T-cell (primary cell): Measurements from ENCODE around the gene TMPRSS11D. TPM values are rescaled to one million over a fixed set of nuclear protein-coding genes. Genes with fewer than 3 reads are reported as not detected.

Source experiments
- ATAC-seq, 4 experiments: fragments of 200-7000 bp in 3 of 4; fragments of 150-1000 bp in 1 of 4; cut with Tn5 transposase; replicated peaks in 1 of 4; 1 replicate in 3 of 4; 2 replicates in 1 of 4; pipeline ENCODE4 v1.10.0; 2021; ENCODE audit warnings: moderate library complexity in 3 of 4, mild to moderate bottlenecking in 2 of 4, moderate number of reproducible peaks in 1 of 4
- CTCF ChIA-PET, 2 donors: fragments of 300-600 bp; sonication (Branson Sonifier 250); formaldehyde crosslinking; loops; one replicate each; lab custom pipeline; 2022; ENCODE audit warnings: antibody characterized with exemption in 2 of 2; lab: Charles Lee
- POLR2A ChIA-PET, 2 donors: fragments of 300-600 bp; sonication (Branson Sonifier 250); formaldehyde crosslinking; loops; one replicate each; lab custom pipeline; 2022; ENCODE audit warnings: antibody characterized with exemption in 2 of 2; lab: Charles Lee
- DNase-seq, 35 experiments: peaks; one replicate each; pipeline versions ENCODE4 v3.0.0 to v3.0.0-alpha.2; 2013 to 2023
- H3K27ac ChIP-seq: one replicate; pipeline ENCODE4 v1.5.1; 2013; ENCODE audit warnings: low read length
- H3K27me3 ChIP-seq, 2 experiments: replicated peaks in 1 of 2; 1 replicate in 1 of 2; 2 replicates in 1 of 2; pipeline versions ENCODE4 v1.6.1 to v1.7.0; 2013; ENCODE audit warnings: low read length in 1 of 2, mixed read lengths in 1 of 2; ENCODE audit not compliant: control insufficient read depth in 2 of 2, insufficient read depth in 2 of 2; ENCODE audit errors: extremely low read depth in 1 of 2
- H3K36me3 ChIP-seq, 2 donors: 1 replicate in 1 of 2; 2 replicates in 1 of 2; pipeline versions ENCODE4 v1.6.1 to v1.7.0; 2013; ENCODE audit warnings: low read length in 1 of 2; ENCODE audit not compliant: control insufficient read depth in 2 of 2, insufficient read depth in 1 of 2; ENCODE audit errors: extremely low read depth in 1 of 2
- H3K4me1 ChIP-seq, 2 experiments: 1 replicate in 1 of 2; 2 replicates in 1 of 2; pipeline versions ENCODE4 v1.6.1 to v1.7.0; 2013; ENCODE audit warnings: low read length in 2 of 2, mixed read lengths in 1 of 2; ENCODE audit not compliant: insufficient read depth in 2 of 2, control insufficient read depth in 1 of 2; ENCODE audit errors: extremely low read depth in 1 of 2
- H3K4me3 ChIP-seq, 2 donors: 1 replicate in 1 of 2; 2 replicates in 1 of 2; pipeline versions ENCODE4 v1.5.1 to v1.7.0; 2013; ENCODE audit warnings: mild to moderate bottlenecking in 2 of 2, low read length in 1 of 2, moderate library complexity in 1 of 2; ENCODE audit not compliant: control insufficient read depth in 1 of 2; ENCODE audit errors: extremely low read depth in 1 of 2
- H3K9me3 ChIP-seq: 2 replicates; pipeline ENCODE4 v1.7.0; 2013
- H3K27ac Mint-ChIP-seq, 2 donors: one replicate each; pipeline ENCODE4 v1.8.0; 2020 to 2021; ENCODE audit warnings: mild to moderate bottlenecking in 2 of 2, mixed read lengths in 2 of 2
- H3K27me3 Mint-ChIP-seq, 2 donors: one replicate each; pipeline ENCODE4 v1.8.0; 2021 to 2022; ENCODE audit warnings: mixed read lengths in 2 of 2
- H3K36me3 Mint-ChIP-seq: one replicate; pipeline ENCODE4 v1.8.0; 2021; ENCODE audit warnings: mixed read lengths
- H3K4me1 Mint-ChIP-seq, 3 donors: one replicate each; pipeline ENCODE4 v1.8.0; 2020 to 2022; ENCODE audit warnings: mixed read lengths in 3 of 3, mild to moderate bottlenecking in 1 of 3
- H3K4me3 Mint-ChIP-seq, 3 donors: one replicate each; pipeline ENCODE4 v1.8.0; 2020 to 2022; ENCODE audit warnings: mild to moderate bottlenecking in 3 of 3, mixed read lengths in 3 of 3, moderate library complexity in 3 of 3
- H3K9me3 Mint-ChIP-seq, 3 donors: one replicate each; pipeline ENCODE4 v1.8.0; 2020 to 2022; ENCODE audit warnings: mixed read lengths in 3 of 3
- WGBS: methylation state at CpG from one replicate; pipeline ENCODE4 v1.1.5; 2013; ENCODE audit warnings: missing lambda C conversion rate; ENCODE audit not compliant: insufficient coverage; 5-methylcytosine and 5-hydroxymethylcytosine counted together
- total RNA-seq, 35 experiments: library from RNA in 6 of 35; stranded (reverse) in 6 of 35; fragments of 120-200 nt in 1 of 35; gene quantifications; one replicate each; pipeline versions ENCODE4 v1.2.1 to v1.2.4 and lab custom pipeline; 2013 to 2026

TMPRSS11D gene, protein sequence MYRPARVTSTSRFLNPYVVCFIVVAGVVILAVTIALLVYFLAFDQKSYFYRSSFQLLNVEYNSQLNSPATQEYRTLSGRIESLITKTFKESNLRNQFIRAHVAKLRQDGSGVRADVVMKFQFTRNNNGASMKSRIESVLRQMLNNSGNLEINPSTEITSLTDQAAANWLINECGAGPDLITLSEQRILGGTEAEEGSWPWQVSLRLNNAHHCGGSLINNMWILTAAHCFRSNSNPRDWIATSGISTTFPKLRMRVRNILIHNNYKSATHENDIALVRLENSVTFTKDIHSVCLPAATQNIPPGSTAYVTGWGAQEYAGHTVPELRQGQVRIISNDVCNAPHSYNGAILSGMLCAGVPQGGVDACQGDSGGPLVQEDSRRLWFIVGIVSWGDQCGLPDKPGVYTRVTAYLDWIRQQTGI
- total RNA-seq (not detected), total RNA-seq (lab: John Stamatoyannopoulos, UW) (0 to 0.05 (median 0) reads per million in 29 experiments)
- not detected for total RNA-seq (2013)

DNA sequence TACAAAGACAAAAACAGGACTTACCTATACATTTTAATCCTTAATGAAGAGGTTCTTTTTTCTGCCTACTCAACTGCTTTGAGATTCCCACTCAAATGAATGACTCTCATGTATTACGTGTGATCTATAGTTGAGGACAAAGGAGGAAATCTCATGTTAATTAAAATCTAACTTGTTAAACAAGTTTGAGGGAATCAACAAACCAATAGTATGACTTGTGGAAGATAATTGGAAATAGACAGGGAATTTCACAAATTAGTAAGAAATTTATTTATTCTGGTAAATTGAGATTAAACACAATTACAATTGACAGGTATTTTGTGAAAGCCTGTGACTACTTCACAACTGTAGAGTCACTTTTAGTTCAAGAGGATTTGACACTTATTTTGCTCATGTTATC, at the start of gene TMPRSS11D:
Gene TMPRSS11D (minus strand): TSS at position 101 of the 400 bp plus-strand sequence. CDS start 69 bp downstream, at position 32.
- ChIA-PET CTCF (interaction anchor here in 1 of 2 donors (1.0 kb wide), 1 partner anchor 20 kb away, joined by 3 read pairs; no protein-coding TSS in a partner anchor), POLR2A (no interaction called here)
- H3K9me3 ChIP-seq = no peaks in the 10 kb centered on the region
- no peaks in the 10 kb centered on the region for H3K36me3 ChIP-seq
- no peak within 1 kb of the TSS for H3K27ac ChIP-seq
- no peaks in the 10 kb centered on the region for H3K27me3 ChIP-seq
- WGBS = no CpG with 5 or more reads among the region's 1 CpG
- DNase-seq (no peak), ATAC-seq (no peak)
- Mint-ChIP-seq H3K4me1 (no peaks in the 10 kb centered on the region), H3K9me3 (peaks cover 0 to 3% (median 0%) of the 10 kb centered on the region in 3 donors), H3K27ac (no peak within 1 kb of the TSS), H3K36me3 (no peaks in the 10 kb centered on the region), H3K27me3 (peaks cover 2 to 4% of the 10 kb centered on the region in 2 donors), H3K4me3 (no peak within 1 kb of the TSS)
- H3K4me1 ChIP-seq = no peaks in the 10 kb centered on the region
- no peak within 1 kb of the TSS for H3K4me3 ChIP-seq

DNA sequence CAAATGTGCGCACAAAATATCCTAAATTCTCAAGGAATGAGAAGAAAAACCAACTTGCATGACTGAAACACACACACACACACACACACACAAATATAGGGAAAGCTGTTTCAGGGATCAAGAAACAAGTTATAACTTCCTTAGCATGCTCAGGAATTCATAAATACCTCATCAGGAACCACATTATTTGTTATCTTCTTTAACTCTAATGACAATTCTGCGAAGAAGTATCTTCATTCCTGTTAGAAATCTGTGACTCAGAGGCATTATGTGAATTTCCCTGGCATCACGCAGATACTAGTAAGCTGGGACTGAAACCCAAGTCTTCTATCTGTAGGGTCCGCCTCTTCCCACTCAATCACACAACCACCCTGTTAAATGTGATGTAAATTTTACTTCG, 49.2 kb upstream of the TMPRSS11D start:
- H3K4me3 ChIP-seq = no peak overlapping the region
- no peak for ATAC-seq
- no peaks in the 10 kb centered on the region for H3K27me3 ChIP-seq
- no peaks in the 10 kb centered on the region for H3K4me1 ChIP-seq
- Mint-ChIP-seq H3K27ac (no peak overlapping the region), H3K4me1 (no peaks in the 10 kb centered on the region), H3K9me3 (no peaks in the 10 kb centered on the region), H3K27me3 (peaks cover 0 to 4% of the 10 kb centered on the region in 2 donors), H3K4me3 (no peak overlapping the region), H3K36me3 (no peaks in the 10 kb centered on the region)
- CTCF ChIA-PET = no interaction called here
- H3K9me3 ChIP-seq = no peaks in the 10 kb centered on the region
- WGBS = 80% methylated on average over 1 of the region's 5 CpGs
- no peak for DNase-seq
- H3K27ac ChIP-seq = no peak overlapping the region
- H3K36me3 ChIP-seq = no peaks in the 10 kb centered on the region
- POLR2A ChIA-PET = no interaction called here

DNA sequence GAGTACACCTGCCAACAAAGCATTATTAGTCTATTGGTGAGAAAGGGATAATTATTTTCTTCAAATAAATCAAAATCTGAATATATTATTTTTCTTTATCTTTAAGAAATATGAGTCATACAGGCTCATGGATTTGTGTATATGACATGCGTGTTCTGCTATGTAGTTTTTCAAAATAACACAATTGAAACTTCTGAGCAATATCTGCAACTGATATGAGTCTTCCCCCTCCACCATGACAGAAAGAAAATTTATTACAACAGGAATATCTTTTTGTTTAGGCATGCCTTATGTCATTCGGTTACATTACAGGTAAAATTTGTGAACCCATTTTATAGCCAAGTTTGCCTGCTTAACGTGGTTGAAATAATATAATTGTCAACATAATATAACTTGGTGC, 47.5 kb upstream of the TMPRSS11D start:
- POLR2A ChIA-PET = no interaction called here
- peaks cover 0 to 4% of the 10 kb centered on the region in 2 donors for H3K27me3 Mint-ChIP-seq
- no peak for DNase-seq
- no peak for ATAC-seq
- no peak overlapping the region for H3K4me3 ChIP-seq
- H3K9me3 ChIP-seq = no peaks in the 10 kb centered on the region
- H3K36me3 Mint-ChIP-seq = no peaks in the 10 kb centered on the region
- H3K36me3 ChIP-seq = no peaks in the 10 kb centered on the region
- H3K27me3 ChIP-seq = peaks cover 0 to 5% of the 10 kb centered on the region in 2 experiments
- H3K9me3 Mint-ChIP-seq = no peaks in the 10 kb centered on the region
- H3K4me3 Mint-ChIP-seq = no peak overlapping the region
- H3K4me1 Mint-ChIP-seq = no peaks in the 10 kb centered on the region
- no peaks in the 10 kb centered on the region for H3K4me1 ChIP-seq
- no peak overlapping the region for H3K27ac Mint-ChIP-seq
- CTCF ChIA-PET = no interaction called here
- WGBS = 80% methylated on average over 1 of the region's 3 CpGs
- no peak overlapping the region for H3K27ac ChIP-seq

DNA sequence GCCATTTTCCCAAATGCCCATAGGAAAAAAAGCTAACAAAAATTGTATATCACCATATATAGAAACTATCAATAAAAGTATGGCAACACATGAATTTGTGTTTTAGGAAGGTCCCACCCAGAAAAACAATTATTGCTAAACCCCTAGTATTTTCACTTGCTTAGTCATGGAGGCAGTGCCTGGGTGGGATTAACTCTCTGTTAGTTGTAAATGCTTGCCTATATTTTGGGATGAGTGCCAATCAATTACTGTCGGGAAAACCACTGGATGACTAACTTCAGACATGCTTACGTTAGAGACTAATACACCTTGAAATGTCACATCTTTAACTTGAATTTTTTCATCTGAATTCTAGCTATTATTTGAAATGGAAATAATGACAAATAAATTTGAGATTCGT, 45.6 kb upstream of the TMPRSS11D start:
- Histone ChIP-seq H3K9me3 (no peaks in the 10 kb centered on the region), H3K27me3 (peaks cover 0 to 5% of the 10 kb centered on the region in 2 experiments), H3K4me3 (no peak overlapping the region), H3K4me1 (no peaks in the 10 kb centered on the region), H3K36me3 (no peaks in the 10 kb centered on the region), H3K27ac (no peak overlapping the region)
- CTCF ChIA-PET = no interaction called here
- POLR2A ChIA-PET = no interaction called here
- no CpG with 5 or more reads among the region's 3 CpGs for WGBS
- no peaks in the 10 kb centered on the region for H3K36me3 Mint-ChIP-seq
- H3K27ac Mint-ChIP-seq = no peak overlapping the region
- no peak overlapping the region for H3K4me3 Mint-ChIP-seq
- H3K4me1 Mint-ChIP-seq = no peaks in the 10 kb centered on the region
- no peak for DNase-seq
- ATAC-seq = no peak
- peaks cover 0 to 4% of the 10 kb centered on the region in 2 donors for H3K27me3 Mint-ChIP-seq
- peaks cover under 1 to 3% (median under 1%) of the 10 kb centered on the region in 3 donors for H3K9me3 Mint-ChIP-seq

DNA sequence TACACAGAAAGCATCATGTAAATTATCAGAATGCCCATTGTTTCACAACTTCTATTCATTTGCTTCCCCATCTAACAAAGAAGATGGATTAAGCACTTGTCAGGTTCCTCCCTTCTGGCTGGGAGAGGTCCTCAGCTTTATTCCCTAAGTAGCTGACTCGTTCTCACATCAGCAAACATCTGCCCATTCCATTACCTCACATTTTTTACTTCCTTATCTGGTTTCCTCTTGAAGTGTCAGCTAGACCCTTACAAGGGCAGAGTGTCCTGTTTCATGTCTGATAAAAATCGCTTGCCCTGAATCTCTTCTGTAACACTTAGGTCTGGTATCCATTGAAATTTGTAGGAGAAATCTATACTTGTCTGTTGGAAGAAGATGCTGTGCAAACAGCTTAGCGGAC, 44.7 kb upstream of the TMPRSS11D start:
- Histone ChIP-seq H3K36me3 (no peaks in the 10 kb centered on the region), H3K4me3 (no peak overlapping the region), H3K27ac (no peak overlapping the region), H3K4me1 (no peaks in the 10 kb centered on the region), H3K27me3 (peaks cover 0 to 5% of the 10 kb centered on the region in 2 experiments), H3K9me3 (no peaks in the 10 kb centered on the region)
- H3K36me3 Mint-ChIP-seq = no peaks in the 10 kb centered on the region
- ChIA-PET POLR2A (no interaction called here), CTCF (no interaction called here)
- DNase-seq (no peak), ATAC-seq (no peak)
- H3K9me3 Mint-ChIP-seq = peaks cover 4 to 7% (median 4%) of the 10 kb centered on the region in 3 donors
- H3K4me3 Mint-ChIP-seq = no peak overlapping the region
- 17% methylated on average over 1 of the region's 3 CpGs for WGBS
- H3K27me3 Mint-ChIP-seq = peaks cover 0 to 4% of the 10 kb centered on the region in 2 donors
- H3K4me1 Mint-ChIP-seq = no peaks in the 10 kb centered on the region
- H3K27ac Mint-ChIP-seq = no peak overlapping the region

DNA sequence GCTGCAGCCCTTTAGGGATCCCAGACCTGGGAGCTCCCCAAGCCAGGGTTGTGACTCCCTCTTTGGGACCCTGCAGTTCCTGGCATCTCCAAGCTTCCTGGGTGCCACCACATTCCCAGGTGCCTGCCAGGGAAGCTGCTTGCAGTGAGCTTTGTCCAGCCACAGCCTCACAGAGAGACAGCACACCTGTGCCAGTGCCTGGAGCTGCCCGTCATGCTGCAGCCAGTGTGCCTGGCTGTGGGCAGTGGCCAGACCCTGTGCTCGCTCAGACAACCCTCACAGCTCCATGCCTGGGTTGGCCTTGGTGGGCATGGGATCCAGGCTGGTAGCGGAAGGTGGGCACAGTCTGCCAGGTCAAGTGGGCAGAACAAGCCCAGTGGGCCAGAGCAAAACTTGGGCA, 43.4 kb upstream of the TMPRSS11D start:
- Histone ChIP-seq H3K4me1 (no peaks in the 10 kb centered on the region), H3K4me3 (no peak overlapping the region), H3K27ac (no peak overlapping the region), H3K36me3 (no peaks in the 10 kb centered on the region), H3K27me3 (peaks cover 0 to 5% of the 10 kb centered on the region in 2 experiments), H3K9me3 (no peaks in the 10 kb centered on the region)
- DNase-seq (no peak), ATAC-seq (no peak)
- H3K4me3 Mint-ChIP-seq = no peak overlapping the region
- WGBS = 68% methylated on average over 3 of the region's 3 CpGs
- H3K27me3 Mint-ChIP-seq = no peaks in the 10 kb centered on the region
- H3K36me3 Mint-ChIP-seq = no peaks in the 10 kb centered on the region
- ChIA-PET POLR2A (no interaction called here), CTCF (no interaction called here)
- peaks cover 4 to 7% (median 4%) of the 10 kb centered on the region in 3 donors for H3K9me3 Mint-ChIP-seq
- no peak overlapping the region for H3K27ac Mint-ChIP-seq
- H3K4me1 Mint-ChIP-seq = no peaks in the 10 kb centered on the region
